OCI-LY7 (cell line): ENCODE results near the gene NFKB1.

ENCODE experiments used
- CTCF ChIP-seq: fragments of 200-600 bp; sonication (generic); conservative IDR thresholded peaks from 2 replicates; pipeline ENCODE4 v1.5.1; 2014; ENCODE audit warnings: mild to moderate bottlenecking, antibody characterized with exemption, low read length, moderate library complexity, mixed read lengths
- EZH2phosphoT487 ChIP-seq: fragments of 200-600 bp; sonication (generic); IDR thresholded peaks from 2 replicates; pipeline ENCODE4 v1.6.1; 2018; ENCODE audit warnings: low read depth, borderline replicate concordance, mild to moderate bottlenecking, mixed run types, antibody characterized with exemption, low read length, moderate library complexity, mixed read lengths

GRCh38 chr4:102511830-102512605 lies 10.9 kb downstream of the NFKB1 start:
- no peak for TF ChIP-seq CTCF
- no peak for TF ChIP-seq EZH2phosphoT487
